Measurements from ENCODE around the gene COL18A1.
A peak's percentile ranks its signal among the peaks of the same experiment; 100 is the strongest.

COL18A1 gene

GRCh38 chr21:45549626-45550463, 144.9 kb downstream of the COL18A1 start:
- peak; percentile 47 for DNase-seq

GRCh38 chr21:45550522-45551210, 145.7 kb downstream of the COL18A1 start:
- DNase-seq: peak; percentile 30

- DNase-seq: no peak
These were observed 146.4 kb downstream of the COL18A1 start for GRCh38 chr21:45551316-45551715.

GRCh38 chr21:45551783-45552695, 147.1 kb downstream of the COL18A1 start:
- no peak for DNase-seq

GRCh38 chr21:45552696-45553391, 147.9 kb downstream of the COL18A1 start:
- DNase-seq: no peak

GRCh38 chr21:45554477-45555175, 149.7 kb downstream of the COL18A1 start:
- peak; percentile 86 for DNase-seq

GRCh38 chr21:45555251-45555556, 150.2 kb downstream of the COL18A1 start:
- DNase-seq: no peak

GRCh38 chr21:45555557-45556301, 150.8 kb downstream of the COL18A1 start:
- DNase-seq: peak; percentile 96

- no peak for DNase-seq
These were observed 151.3 kb downstream of the COL18A1 start for GRCh38 chr21:45556302-45556644.

GRCh38 chr21:45556645-45557615, 152.0 kb downstream of the COL18A1 start:
- DNase-seq: no peak

GRCh38 chr21:45557616-45558043, 152.7 kb downstream of the COL18A1 start:
- DNase-seq: no peak

- DNase-seq: peak; percentile 35
These were observed 153.2 kb downstream of the COL18A1 start for GRCh38 chr21:45558044-45558721.

GRCh38 chr21:45559216-45560105, 154.5 kb downstream of the COL18A1 start:
- peak; percentile 40 for DNase-seq

- DNase-seq: peak; percentile 47
These were observed 155.4 kb downstream of the COL18A1 start for GRCh38 chr21:45560106-45561021.

GRCh38 chr21:45561241-45561640, 156.3 kb downstream of the COL18A1 start:
- peak; percentile 24 for DNase-seq

- peak; percentile 49 for DNase-seq
These were observed 157.4 kb downstream of the COL18A1 start for GRCh38 chr21:45562402-45562801.

- DNase-seq: peak; percentile 32
These were observed 158.0 kb downstream of the COL18A1 start for GRCh38 chr21:45562965-45563364.
